B cell (primary cell): ENCODE data around the gene TADA2A. TPM values are rescaled to one million over a fixed set of nuclear protein-coding genes. Genes with fewer than 3 reads are reported as not detected.

Source experiments
- ATAC-seq: fragments of 200-7000 bp; cut with Tn5 transposase; one replicate; pipeline ENCODE4 v1.10.0; 2021; ENCODE audit warnings: low read depth, mild to moderate bottlenecking, moderate number of reproducible peaks, moderate library complexity
- CTCF ChIA-PET: fragments of 350-600 bp; sonication (Branson Sonifier 250); formaldehyde crosslinking; loops from one replicate; lab custom pipeline; 2021; ENCODE audit warnings: antibody characterized with exemption, inconsistent platforms; lab: Charles Lee
- POLR2A ChIA-PET: fragments of 350-600 bp; sonication (Branson Sonifier 250); formaldehyde crosslinking; loops from one replicate; lab custom pipeline; 2021; ENCODE audit warnings: antibody characterized with exemption; lab: Charles Lee
- DNase-seq: peaks from one replicate; pipeline ENCODE4 v3.0.0; 2013
- H2AFZ ChIP-seq: 2 replicates; pipeline ENCODE4 v1.6.1; 2012; ENCODE audit warnings: mild to moderate bottlenecking, low read depth, low read length; ENCODE audit not compliant: insufficient read depth, poor library complexity, severe bottlenecking
- H3K27ac ChIP-seq, 2 donors: 1 replicate in 1 of 2; 2 replicates in 1 of 2; pipeline ENCODE4 v1.5.1; 2012 to 2013; ENCODE audit warnings: low read length in 2 of 2, mild to moderate bottlenecking in 2 of 2, moderate library complexity in 1 of 2
- H3K27me3 ChIP-seq, 4 experiments: fragments of 200-600 bp in 1 of 4; sonication (generic) in 1 of 4; replicated peaks in 1 of 4; 1 replicate in 2 of 4; 2 replicates in 2 of 4; pipeline versions ENCODE4 v1.6.1 to v1.7.0; 2013 to 2016; ENCODE audit warnings: low read length in 3 of 4, mild to moderate bottlenecking in 2 of 4, mixed read lengths in 1 of 4, moderate library complexity in 1 of 4; ENCODE audit not compliant: insufficient read depth in 4 of 4, control insufficient read depth in 3 of 4; ENCODE audit errors: control extremely low read depth in 1 of 4
- H3K36me3 ChIP-seq, 2 experiments: replicated peaks in 1 of 2; 1 replicate in 1 of 2; 2 replicates in 1 of 2; pipeline versions ENCODE4 v1.6.1 to v1.7.1; 2013; ENCODE audit warnings: low read length in 1 of 2; ENCODE audit not compliant: insufficient read depth in 2 of 2, control insufficient read depth in 1 of 2; ENCODE audit errors: control extremely low read depth in 1 of 2, extremely low read depth in 1 of 2
- H3K4me1 ChIP-seq, 2 donors: fragments of 200-600 bp in 1 of 2; sonication (generic) in 1 of 2; 1 replicate in 1 of 2; 2 replicates in 1 of 2; pipeline versions ENCODE4 v1.5.1 to v1.6.1; 2013 to 2017; ENCODE audit warnings: low read length in 2 of 2; ENCODE audit not compliant: control insufficient read depth in 2 of 2, insufficient read depth in 2 of 2
- H3K4me2 ChIP-seq: replicated peaks from 2 replicates; pipeline ENCODE3; 2012; ENCODE audit warnings: mild to moderate bottlenecking, low read depth, low read length; ENCODE audit not compliant: poor library complexity, severe bottlenecking
- H3K4me3 ChIP-seq, 5 experiments: fragments of 200-600 bp in 1 of 5; sonication (generic) in 1 of 5; 1 replicate in 3 of 5; 2 replicates in 2 of 5; pipeline versions ENCODE4 v1.5.1 to v1.7.0; 2011 to 2016; ENCODE audit warnings: low read length in 4 of 5, mild to moderate bottlenecking in 4 of 5, low read depth in 2 of 5, control low read depth in 1 of 5, moderate library complexity in 1 of 5; ENCODE audit not compliant: insufficient read depth in 1 of 5; ENCODE audit errors: control extremely low read depth in 1 of 5, extremely low read depth in 1 of 5
- H3K79me2 ChIP-seq: fragments of 200-600 bp; sonication (generic); one replicate; pipeline ENCODE4 v1.6.0; 2016; ENCODE audit warnings: low read length; ENCODE audit not compliant: control insufficient read depth, insufficient read depth
- H3K9ac ChIP-seq: fragments of 200-600 bp; sonication (generic); 2 replicates; pipeline ENCODE4 v1.6.1; 2017; ENCODE audit warnings: mild to moderate bottlenecking, low read length, moderate library complexity
- H3K9me3 ChIP-seq, 3 donors: one replicate each; pipeline versions ENCODE4 v1.6.1 to v1.7.1; 2013; ENCODE audit warnings: low read length in 2 of 3; ENCODE audit not compliant: control insufficient read depth in 2 of 3, insufficient read depth in 1 of 3; ENCODE audit errors: control extremely low read depth in 1 of 3
- H4K20me1 ChIP-seq: 2 replicates; pipeline ENCODE4 v1.6.0; 2012; ENCODE audit warnings: mild to moderate bottlenecking, low read length; ENCODE audit not compliant: insufficient read depth, control insufficient read depth, poor library complexity, severe bottlenecking
- H3K27ac Mint-ChIP-seq: one replicate; pipeline ENCODE4 v1.8.0; 2021; ENCODE audit warnings: mixed read lengths
- H3K27me3 Mint-ChIP-seq: one replicate; pipeline ENCODE4 v1.8.0; 2021; ENCODE audit warnings: mixed read lengths
- H3K4me1 Mint-ChIP-seq: one replicate; pipeline ENCODE4 v1.8.0; 2021; ENCODE audit warnings: mixed read lengths
- H3K4me3 Mint-ChIP-seq: one replicate; pipeline ENCODE4 v1.8.0; 2021; ENCODE audit warnings: mixed read lengths
- H3K9me3 Mint-ChIP-seq: one replicate; pipeline ENCODE4 v1.8.0; 2022; ENCODE audit warnings: mixed read lengths; ENCODE audit not compliant: insufficient read depth
- CTCF ChIP-seq: fragments of 200-600 bp; IDR thresholded peaks from one replicate; pipeline ENCODE4 v1.8.0; 2022; ENCODE audit warnings: antibody characterized with exemption, mild to moderate bottlenecking
- EZH2 ChIP-seq: IDR thresholded peaks from 2 replicates; pipeline ENCODE4 v1.6.1; 2012; ENCODE audit warnings: borderline replicate concordance, low read depth, mild to moderate bottlenecking, moderate library complexity, low read length; ENCODE audit not compliant: insufficient read depth, poor library complexity, severe bottlenecking
- WGBS: methylation state at CpG from one replicate; pipeline ENCODE4 v1.1.5; 2013; ENCODE audit warnings: missing lambda C conversion rate; ENCODE audit not compliant: insufficient coverage; 5-methylcytosine and 5-hydroxymethylcytosine counted together
- intact Hi-C: fragments of 100-400 bp; cut with micrococcal nuclease; formaldehyde crosslinking; loops from one replicate; pipeline ENCODE4 v1.10.0; 2022
- polyA plus RNA-seq: library from polyadenylated mRNA; depleted of rRNA; stranded (reverse); fragments of >200 nt; gene quantifications from 2 replicates; pipeline ENCODE4 v1.2.3, GENCODE V29; 2012
- total RNA-seq, 2 donors: library from RNA; stranded (reverse); fragments of 120-200 nt in 1 of 2; gene quantifications; 1 replicate in 1 of 2; 2 replicates in 1 of 2; pipeline versions ENCODE4 v1.2.3 to v1.2.4, GENCODE V29; 2013 to 2022

The TADA2A gene
- total and polyA plus RNA-seq, 2 donors (not counting 1 experiment from before 2014, with no cell fraction given): 10.9 to 43.3 TPM

GRCh38 chr17:37516127-37516571, 109.5 kb downstream of the TADA2A start:
- H3K4me1 ChIP-seq: no peaks in the 10 kb centered on the region
- H4K20me1 ChIP-seq: peaks cover under 1% of the 10 kb centered on the region
- ChIA-PET POLR2A (no interaction called here), CTCF (interaction anchor here (0.6 kb wide), 1 partner anchor 113 kb away, joined by 4 read pairs; no protein-coding TSS in a partner anchor)
- Mint-ChIP-seq H3K4me3 (no peak overlapping the region), H3K9me3 (no peaks in the 10 kb centered on the region), H3K4me1 (no peaks in the 10 kb centered on the region), H3K27ac (no peak overlapping the region), H3K27me3 (no peaks in the 10 kb centered on the region)
- no peaks in the 10 kb centered on the region for H3K9me3 ChIP-seq
- peaks cover 14 to 60% of the 10 kb centered on the region in 2 experiments for H3K36me3 ChIP-seq
- intact Hi-C loops: no loop called here
- no peak overlapping the region for H3K9ac ChIP-seq
- no peak overlapping the region for H3K4me2 ChIP-seq
- no peak overlapping the region for H3K4me3 ChIP-seq
- no peak overlapping the region for H3K27ac ChIP-seq
- no peak for DNase-seq
- H2AFZ ChIP-seq: no peak overlapping the region
- no peaks in the 10 kb centered on the region for H3K79me2 ChIP-seq
- WGBS: 100% methylated on average over 3 of the region's 6 CpGs
- H3K27me3 ChIP-seq: no peaks in the 10 kb centered on the region
- TF ChIP-seq CTCF: no peak
- TF ChIP-seq EZH2: no peak
- ATAC-seq: no peak

- no peaks in the 10 kb centered on the region for H3K9me3 Mint-ChIP-seq
- no peak overlapping the region for H3K4me3 ChIP-seq
- DNase-seq (no peak), ATAC-seq (no peak)
- no peaks in the 10 kb centered on the region for H3K9me3 ChIP-seq
- ChIA-PET CTCF (interaction anchor here (1.1 kb wide), 1 partner anchor 298 kb away, joined by 3 read pairs; no protein-coding TSS in a partner anchor), POLR2A (no interaction called here)
- H3K79me2 ChIP-seq: no peaks in the 10 kb centered on the region
- peaks cover 14 to 62% of the 10 kb centered on the region in 2 experiments for H3K36me3 ChIP-seq
- H3K27me3 ChIP-seq: no peaks in the 10 kb centered on the region
- H3K27me3 Mint-ChIP-seq: no peaks in the 10 kb centered on the region
- H3K4me3 Mint-ChIP-seq: no peak overlapping the region
- no peak overlapping the region for H3K27ac Mint-ChIP-seq
- H3K4me2 ChIP-seq: no peak overlapping the region
- 100% methylated on average over 3 of the region's 4 CpGs for WGBS
- no peak for TF ChIP-seq CTCF
- no peak for TF ChIP-seq EZH2
- no peak overlapping the region for H3K9ac ChIP-seq
- no peaks in the 10 kb centered on the region for H3K4me1 Mint-ChIP-seq
- H4K20me1 ChIP-seq: peaks cover 6% of the 10 kb centered on the region
- intact Hi-C loops: no loop called here
- no peak overlapping the region for H2AFZ ChIP-seq
- no peak overlapping the region for H3K27ac ChIP-seq
- no peaks in the 10 kb centered on the region for H3K4me1 ChIP-seq
Measured at GRCh38 chr17:37517881-37518280, 111.2 kb downstream of the TADA2A start.
